Endodermal cell (in vitro differentiated cells): ENCODE measurements around the gene ERAS. TPM values are rescaled to one million over a fixed set of nuclear protein-coding genes. Genes with fewer than 3 reads are reported as not detected.

Source experiments
- DNase-seq: peaks from one replicate; pipeline ENCODE4 v3.0.0-alpha.2; 2017
- H3K27ac ChIP-seq: 2 replicates; pipeline ENCODE4 v1.5.1; 2013; ENCODE audit warnings: mild to moderate bottlenecking, low read depth, low read length, moderate library complexity
- H3K27me3 ChIP-seq: 2 replicates; pipeline ENCODE4 v1.6.1; 2013; ENCODE audit warnings: mild to moderate bottlenecking, low read length, moderate library complexity; ENCODE audit not compliant: insufficient read depth, control insufficient read depth, poor library complexity, severe bottlenecking
- H3K36me3 ChIP-seq: 2 replicates; pipeline ENCODE4 v1.7.0; 2013; ENCODE audit warnings: mild to moderate bottlenecking, low read length, moderate library complexity; ENCODE audit not compliant: control insufficient read depth, insufficient read depth
- H3K4me1 ChIP-seq: one replicate; pipeline ENCODE4 v1.7.0; 2013; ENCODE audit warnings: low read length; ENCODE audit not compliant: control insufficient read depth, insufficient read depth
- H3K4me3 ChIP-seq: 2 replicates; pipeline ENCODE4 v1.5.1; 2013; ENCODE audit warnings: mild to moderate bottlenecking, low read length, moderate library complexity
- H3K9ac ChIP-seq: 2 replicates; pipeline ENCODE4 v1.6.1; 2013; ENCODE audit warnings: mild to moderate bottlenecking, low read length, moderate library complexity; ENCODE audit not compliant: poor library complexity, severe bottlenecking; ENCODE audit errors: extremely low read depth
- H3K9me3 ChIP-seq: 2 replicates; pipeline ENCODE4 v1.6.1; 2013; ENCODE audit warnings: mild to moderate bottlenecking, low read length, moderate library complexity; ENCODE audit not compliant: control insufficient read depth
- H3K27ac Mint-ChIP-seq: 2 replicates; pipeline ENCODE4 v1.8.0; 2020; ENCODE audit warnings: mixed read lengths
- H3K27me3 Mint-ChIP-seq: 2 replicates; pipeline ENCODE4 v1.8.0; 2021; ENCODE audit warnings: mild to moderate bottlenecking, mixed read lengths; ENCODE audit not compliant: insufficient read depth
- H3K36me3 Mint-ChIP-seq: 2 replicates; pipeline ENCODE4 v1.8.0; 2020; ENCODE audit warnings: low read depth, mixed read lengths
- H3K4me1 Mint-ChIP-seq: 2 replicates; pipeline ENCODE4 v1.8.0; 2020; ENCODE audit warnings: mixed read lengths
- H3K4me3 Mint-ChIP-seq: 2 replicates; pipeline ENCODE4 v1.8.0; 2020; ENCODE audit warnings: mild to moderate bottlenecking, moderate library complexity, mixed read lengths
- H3K9me3 Mint-ChIP-seq: 2 replicates; pipeline ENCODE4 v1.8.0; 2020; ENCODE audit warnings: mild to moderate bottlenecking, mixed read lengths
- WGBS, 2 experiments: methylation state at CpG; one replicate each; pipeline versions ENCODE4 v1.1.5 to v1.1.7; 2013; ENCODE audit warnings: missing lambda C conversion rate in 2 of 2, mixed read lengths in 1 of 2; ENCODE audit not compliant: insufficient coverage in 1 of 2, insufficient read length in 1 of 2; 5-methylcytosine and 5-hydroxymethylcytosine counted together
- total RNA-seq, 2 donors: library from RNA; stranded (reverse); fragmentation: NEBNext Ultra II Directional in 1 of 2; extraction: Animal tissue kit (Norgen Biotek cat#: 25700) in 1 of 2; gene quantifications; 2 replicates in 1 of 2; 3 replicates in 1 of 2; pipeline ENCODE4 v1.2.1, GENCODE V29; 2021
- TF ChIP-seq, protein P1 (sequence below): fragments of 200-600 bp; sonication (generic); conservative IDR thresholded peaks from 2 replicates; pipeline ENCODE4 v1.5.0; 2021; ENCODE audit warnings: antibody characterized with exemption, mild to moderate bottlenecking

Gene ERAS
- total RNA-seq, 2 donors from 2014 or later: not detected

- H3K9me3 Mint-ChIP-seq: peaks cover 60% of the 10 kb centered on the region
- no peak overlapping the region for H3K27ac Mint-ChIP-seq
- H3K4me3 Mint-ChIP-seq: no peak overlapping the region
Observed at GRCh38 chrX:48806081-48806480, 20.2 kb upstream of the ERAS start.

GRCh38 chrX:48813644-48814043 lies 12.7 kb upstream of the ERAS start:
- Mint-ChIP-seq H3K36me3 (peaks cover 18% of the 10 kb centered on the region), H3K27ac (no peak overlapping the region), H3K4me1 (no peaks in the 10 kb centered on the region), H3K9me3 (peaks cover 62% of the 10 kb centered on the region), H3K4me3 (no peak overlapping the region), H3K27me3 (no peaks in the 10 kb centered on the region)
- Histone ChIP-seq H3K27ac (no peak overlapping the region), H3K36me3 (peaks cover 8% of the 10 kb centered on the region), H3K4me3 (no peak overlapping the region), H3K9ac (no peak overlapping the region), H3K9me3 (no peaks in the 10 kb centered on the region), H3K4me1 (no peaks in the 10 kb centered on the region), H3K27me3 (no peaks in the 10 kb centered on the region)
- 95% methylated on average over 5 of the region's 8 CpGs; no CpG with 5 or more reads in 1 of the 2 experiments for WGBS, 2 experiments
- TF ChIP-seq, protein P1, sequence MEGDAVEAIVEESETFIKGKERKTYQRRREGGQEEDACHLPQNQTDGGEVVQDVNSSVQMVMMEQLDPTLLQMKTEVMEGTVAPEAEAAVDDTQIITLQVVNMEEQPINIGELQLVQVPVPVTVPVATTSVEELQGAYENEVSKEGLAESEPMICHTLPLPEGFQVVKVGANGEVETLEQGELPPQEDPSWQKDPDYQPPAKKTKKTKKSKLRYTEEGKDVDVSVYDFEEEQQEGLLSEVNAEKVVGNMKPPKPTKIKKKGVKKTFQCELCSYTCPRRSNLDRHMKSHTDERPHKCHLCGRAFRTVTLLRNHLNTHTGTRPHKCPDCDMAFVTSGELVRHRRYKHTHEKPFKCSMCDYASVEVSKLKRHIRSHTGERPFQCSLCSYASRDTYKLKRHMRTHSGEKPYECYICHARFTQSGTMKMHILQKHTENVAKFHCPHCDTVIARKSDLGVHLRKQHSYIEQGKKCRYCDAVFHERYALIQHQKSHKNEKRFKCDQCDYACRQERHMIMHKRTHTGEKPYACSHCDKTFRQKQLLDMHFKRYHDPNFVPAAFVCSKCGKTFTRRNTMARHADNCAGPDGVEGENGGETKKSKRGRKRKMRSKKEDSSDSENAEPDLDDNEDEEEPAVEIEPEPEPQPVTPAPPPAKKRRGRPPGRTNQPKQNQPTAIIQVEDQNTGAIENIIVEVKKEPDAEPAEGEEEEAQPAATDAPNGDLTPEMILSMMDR: no peak
- no peak for DNase-seq

More at GRCh38 chrX:48806081-48806480, 20.2 kb upstream of the ERAS start:
- peaks cover 3% of the 10 kb centered on the region for H3K4me1 Mint-ChIP-seq
- Histone ChIP-seq H3K4me3 (no peak overlapping the region), H3K4me1 (no peaks in the 10 kb centered on the region), H3K36me3 (peaks cover 16% of the 10 kb centered on the region), H3K27me3 (no peaks in the 10 kb centered on the region), H3K9ac (no peak overlapping the region), H3K9me3 (no peaks in the 10 kb centered on the region), H3K27ac (no peak overlapping the region)
- no peak for DNase-seq
- H3K36me3 Mint-ChIP-seq: peaks cover 21% of the 10 kb centered on the region
- H3K27me3 Mint-ChIP-seq: no peaks in the 10 kb centered on the region
- WGBS, 2 experiments: 98% methylated on average over 4 of the region's 4 CpGs; no CpG with 5 or more reads in 1 of the 2 experiments
- TF ChIP-seq, protein P1: no peak

DNA sequence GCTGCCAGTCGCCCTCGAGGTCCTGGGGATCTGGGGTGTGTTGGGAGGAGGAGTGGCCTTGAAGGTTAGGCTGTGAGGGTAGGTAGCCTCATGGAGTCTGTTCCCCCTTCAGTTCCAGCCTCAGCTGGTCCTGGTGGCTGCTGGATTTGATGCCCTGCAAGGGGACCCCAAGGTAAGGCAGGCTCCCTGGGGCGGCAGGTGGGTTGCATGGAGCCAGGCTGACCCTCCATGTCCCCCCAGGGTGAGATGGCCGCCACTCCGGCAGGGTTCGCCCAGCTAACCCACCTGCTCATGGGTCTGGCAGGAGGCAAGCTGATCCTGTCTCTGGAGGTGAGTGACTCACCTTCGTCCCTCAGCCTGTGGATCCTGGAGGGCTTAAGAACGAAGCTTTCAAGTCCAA lies 11.6 kb upstream of the ERAS start:
- WGBS, 2 experiments: 94% methylated on average over 8 of the region's 8 CpGs; no CpG with 5 or more reads in 1 of the 2 experiments
- TF ChIP-seq, protein P1: no peak

More for the DNA sequence above, 11.6 kb upstream of the ERAS start:
- Histone ChIP-seq H3K27me3 (no peaks in the 10 kb centered on the region), H3K27ac (no peak overlapping the region), H3K9ac (no peak overlapping the region), H3K36me3 (peaks cover 8% of the 10 kb centered on the region), H3K4me1 (no peaks in the 10 kb centered on the region), H3K9me3 (no peaks in the 10 kb centered on the region), H3K4me3 (no peak overlapping the region)
- Mint-ChIP-seq H3K36me3 (peaks cover 19% of the 10 kb centered on the region), H3K27me3 (no peaks in the 10 kb centered on the region), H3K9me3 (peaks cover 69% of the 10 kb centered on the region), H3K4me1 (no peaks in the 10 kb centered on the region), H3K4me3 (no peak overlapping the region), H3K27ac (no peak overlapping the region)
- DNase-seq: no peak
